ENCODE measurements around the gene ST7.

GRCh38 chr7:117262546-117262945, 309.2 kb downstream of the ST7 start:
- TF ChIP-seq CTCF (IDR thresholded peaks at IDR 0.05) (no peak), ZFX (IDR thresholded peaks at IDR 0.05; ENCODE audit: borderline replicate concordance) (no peak)

All from 22Rv1 (cell line).